ENCODE measurements around the gene RAN.
"Not testable (repeated sequence)": the region's sequence is repeated elsewhere in the genome, so short reads cannot be mapped to it uniquely, and the experiment has no call there.

RAN gene

GRCh38 chr12:130850418-130851021 is 21.3 kb upstream of the RAN start:
- TF ChIP-seq, protein P1, sequence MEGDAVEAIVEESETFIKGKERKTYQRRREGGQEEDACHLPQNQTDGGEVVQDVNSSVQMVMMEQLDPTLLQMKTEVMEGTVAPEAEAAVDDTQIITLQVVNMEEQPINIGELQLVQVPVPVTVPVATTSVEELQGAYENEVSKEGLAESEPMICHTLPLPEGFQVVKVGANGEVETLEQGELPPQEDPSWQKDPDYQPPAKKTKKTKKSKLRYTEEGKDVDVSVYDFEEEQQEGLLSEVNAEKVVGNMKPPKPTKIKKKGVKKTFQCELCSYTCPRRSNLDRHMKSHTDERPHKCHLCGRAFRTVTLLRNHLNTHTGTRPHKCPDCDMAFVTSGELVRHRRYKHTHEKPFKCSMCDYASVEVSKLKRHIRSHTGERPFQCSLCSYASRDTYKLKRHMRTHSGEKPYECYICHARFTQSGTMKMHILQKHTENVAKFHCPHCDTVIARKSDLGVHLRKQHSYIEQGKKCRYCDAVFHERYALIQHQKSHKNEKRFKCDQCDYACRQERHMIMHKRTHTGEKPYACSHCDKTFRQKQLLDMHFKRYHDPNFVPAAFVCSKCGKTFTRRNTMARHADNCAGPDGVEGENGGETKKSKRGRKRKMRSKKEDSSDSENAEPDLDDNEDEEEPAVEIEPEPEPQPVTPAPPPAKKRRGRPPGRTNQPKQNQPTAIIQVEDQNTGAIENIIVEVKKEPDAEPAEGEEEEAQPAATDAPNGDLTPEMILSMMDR (conservative IDR thresholded peaks at IDR 0.05) = no peak
- TF ChIP-seq ZFX (IDR thresholded peaks at IDR 0.05) = no peak
- no peak overlapping the region for H3K27ac ChIP-seq

GRCh38 chr12:130856088-130856487 is 15.8 kb upstream of the RAN start:
- no peak for TF ChIP-seq ZFX (IDR thresholded peaks at IDR 0.05)
- TF ChIP-seq, protein P1 (conservative IDR thresholded peaks at IDR 0.05) = no peak
- no peak overlapping the region for H3K27ac ChIP-seq

GRCh38 chr12:130858084-130858483 is 13.8 kb upstream of the RAN start:
- no peak overlapping the region for H3K27ac ChIP-seq
- TF ChIP-seq, protein P1 (conservative IDR thresholded peaks at IDR 0.05) = no peak; the same call in 1 of the 2 replicates
- TF ChIP-seq ZFX (IDR thresholded peaks at IDR 0.05) = no peak

GRCh38 chr12:130859161-130859560 is 12.7 kb upstream of the RAN start:
- TF ChIP-seq, protein P1 (conservative IDR thresholded peaks at IDR 0.05) = no peak
- no peak for TF ChIP-seq ZFX (IDR thresholded peaks at IDR 0.05)
- H3K27ac ChIP-seq = no peak overlapping the region

DNA sequence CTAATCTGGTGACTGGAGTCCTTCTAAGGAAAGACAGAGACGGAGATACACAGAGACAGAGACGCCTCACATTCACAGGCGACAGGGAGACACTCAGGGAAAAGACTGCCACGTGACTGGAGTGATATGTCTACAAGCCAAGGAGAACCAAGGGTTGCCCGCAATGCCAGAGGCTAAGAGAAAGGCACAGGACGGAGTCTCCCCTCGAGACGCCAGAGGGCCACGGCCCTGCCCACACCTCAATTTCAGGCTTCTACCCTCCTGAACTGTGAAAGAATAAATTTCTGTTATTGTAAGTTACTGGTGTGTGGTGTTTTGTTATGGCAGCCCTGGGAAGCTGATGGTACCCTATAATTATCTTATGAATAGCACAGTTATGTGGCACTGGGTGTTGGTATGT is 11.6 kb upstream of the RAN start:
- no peak overlapping the region for H3K27ac ChIP-seq
- no peak for TF ChIP-seq ZFX (IDR thresholded peaks at IDR 0.05)
- TF ChIP-seq, protein P1 (conservative IDR thresholded peaks at IDR 0.05) = no peak

DNA sequence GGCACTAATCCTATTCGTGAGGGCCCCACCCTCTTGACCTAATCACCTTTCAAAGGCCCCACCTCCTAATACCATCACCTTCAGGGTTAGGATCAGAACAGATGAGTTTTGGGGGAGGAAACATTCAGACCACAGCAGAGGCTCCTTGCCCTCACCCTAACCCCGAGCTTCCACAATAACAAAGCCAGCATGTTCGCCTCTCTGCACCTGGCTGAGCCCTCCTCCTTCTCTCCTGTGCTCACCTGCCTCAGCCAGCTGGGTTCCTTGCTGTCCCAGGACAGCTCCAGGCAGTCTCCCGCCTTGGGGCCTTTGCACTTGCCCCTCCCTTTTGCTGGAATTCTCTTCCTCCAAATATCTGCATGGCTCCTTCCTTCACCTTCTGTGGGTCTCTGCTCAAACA is 9.7 kb upstream of the RAN start:
- TF ChIP-seq, protein P1 (conservative IDR thresholded peaks at IDR 0.05) = no peak
- no peak for TF ChIP-seq ZFX (IDR thresholded peaks at IDR 0.05)
- H3K27ac ChIP-seq = no peak overlapping the region

GRCh38 chr12:130862771-130863170 is 9.1 kb upstream of the RAN start:
- not testable (repeated sequence) for H3K27ac ChIP-seq

- TF ChIP-seq, protein P1 (conservative IDR thresholded peaks at IDR 0.05) = no peak
- TF ChIP-seq ZFX (IDR thresholded peaks at IDR 0.05) = no peak
- no peak overlapping the region for H3K27ac ChIP-seq
Observed at GRCh38 chr12:130863298-130863697, 8.6 kb upstream of the RAN start.

All from C4-2B (cell line).